IPS-15b (cell line): ENCODE data around the gene NDUFAF2.
"Not testable (repeated sequence)": the region's sequence is repeated elsewhere in the genome, so short reads cannot be mapped to it uniquely, and the experiment has no call there.

Experiments
- H3K27me3 ChIP-seq: one replicate; pipeline ENCODE4 v1.6.1; 2013; ENCODE audit warnings: low read length; ENCODE audit not compliant: control insufficient read depth, insufficient read depth
- H3K36me3 ChIP-seq: one replicate; pipeline ENCODE4 v1.6.1; 2013; ENCODE audit warnings: low read length; ENCODE audit not compliant: control insufficient read depth, insufficient read depth
- H3K4me1 ChIP-seq: one replicate; pipeline ENCODE4 v1.6.1; 2013; ENCODE audit warnings: mild to moderate bottlenecking, low read length; ENCODE audit not compliant: control insufficient read depth, insufficient read depth
- H3K4me3 ChIP-seq: one replicate; pipeline ENCODE4 v1.5.1; 2013; ENCODE audit warnings: low read depth, low read length
- H3K9ac ChIP-seq: one replicate; pipeline ENCODE4 v1.6.1; 2013; ENCODE audit warnings: low read depth, mild to moderate bottlenecking, low read length
- H3K9me3 ChIP-seq: one replicate; pipeline ENCODE4 v1.6.1; 2013; ENCODE audit warnings: mild to moderate bottlenecking, low read length; ENCODE audit not compliant: control insufficient read depth, insufficient read depth

Gene NDUFAF2

GRCh38 chr5:61020415-61020814 is 75.4 kb downstream of the NDUFAF2 start:
- Histone ChIP-seq H3K9me3 (no peaks in the 10 kb centered on the region), H3K36me3 (no peaks in the 10 kb centered on the region), H3K27me3 (no peaks in the 10 kb centered on the region), H3K9ac (no peak overlapping the region), H3K4me1 (no peaks in the 10 kb centered on the region), H3K4me3 (no peak overlapping the region)

DNA sequence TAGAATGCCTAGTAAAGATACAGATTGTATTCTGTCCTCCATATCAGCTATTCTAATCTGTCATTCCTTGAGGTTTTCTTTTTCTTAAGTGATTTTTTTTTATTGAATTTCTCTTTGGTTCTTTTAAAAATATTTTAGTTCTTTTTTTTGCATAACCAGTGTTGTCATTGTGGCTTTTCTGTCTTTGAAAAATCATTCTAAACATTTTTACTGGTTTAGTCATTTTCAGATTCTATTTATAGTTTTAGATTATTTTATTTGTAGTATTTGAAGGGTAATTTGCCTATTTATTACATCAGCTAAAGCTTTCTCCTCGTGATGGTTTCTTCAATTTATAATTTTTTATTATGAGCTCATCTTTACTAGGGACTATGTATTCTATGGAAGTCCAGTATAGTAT is 78.1 kb downstream of the NDUFAF2 start:
- no peaks in the 10 kb centered on the region for H3K36me3 ChIP-seq
- no peaks in the 10 kb centered on the region for H3K27me3 ChIP-seq
- H3K4me1 ChIP-seq = no peaks in the 10 kb centered on the region
- no peak overlapping the region for H3K4me3 ChIP-seq
- no peak overlapping the region for H3K9ac ChIP-seq
- H3K9me3 ChIP-seq = no peaks in the 10 kb centered on the region

DNA sequence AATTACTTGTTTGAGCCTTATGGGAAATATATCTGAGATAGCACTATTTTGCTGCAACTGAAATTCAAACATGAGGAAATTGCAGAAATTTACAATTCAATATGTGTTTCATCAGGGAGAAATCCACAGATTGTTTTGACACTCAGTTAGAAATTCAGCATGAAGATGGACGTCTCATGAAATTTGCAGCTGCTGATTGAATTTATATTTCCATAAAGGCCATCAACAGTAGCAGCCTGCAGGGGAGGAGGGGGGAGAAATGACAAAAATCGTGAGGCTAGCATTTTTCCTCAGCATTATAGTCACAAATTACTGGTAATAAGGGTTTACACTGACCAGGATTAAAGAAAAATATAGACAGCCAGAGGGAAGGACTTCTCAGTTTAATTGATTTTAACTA is 81.0 kb downstream of the NDUFAF2 start:
- no peak overlapping the region for H3K9ac ChIP-seq
- H3K4me1 ChIP-seq = no peaks in the 10 kb centered on the region
- H3K4me3 ChIP-seq = no peak overlapping the region
- no peaks in the 10 kb centered on the region for H3K9me3 ChIP-seq
- H3K36me3 ChIP-seq = no peaks in the 10 kb centered on the region
- no peaks in the 10 kb centered on the region for H3K27me3 ChIP-seq

- no peaks in the 10 kb centered on the region for H3K27me3 ChIP-seq
- H3K9ac ChIP-seq = no peak overlapping the region
- no peak overlapping the region for H3K4me3 ChIP-seq
- H3K9me3 ChIP-seq = no peaks in the 10 kb centered on the region
- H3K4me1 ChIP-seq = no peaks in the 10 kb centered on the region
- H3K36me3 ChIP-seq = no peaks in the 10 kb centered on the region
Observed at GRCh38 chr5:61028382-61028781, 83.4 kb downstream of the NDUFAF2 start.

GRCh38 chr5:61029456-61030162 is 84.6 kb downstream of the NDUFAF2 start:
- Histone ChIP-seq H3K4me3 (no peak overlapping the region), H3K9me3 (no peaks in the 10 kb centered on the region), H3K4me1 (no peaks in the 10 kb centered on the region), H3K36me3 (no peaks in the 10 kb centered on the region), H3K9ac (no peak overlapping the region), H3K27me3 (no peaks in the 10 kb centered on the region)

DNA sequence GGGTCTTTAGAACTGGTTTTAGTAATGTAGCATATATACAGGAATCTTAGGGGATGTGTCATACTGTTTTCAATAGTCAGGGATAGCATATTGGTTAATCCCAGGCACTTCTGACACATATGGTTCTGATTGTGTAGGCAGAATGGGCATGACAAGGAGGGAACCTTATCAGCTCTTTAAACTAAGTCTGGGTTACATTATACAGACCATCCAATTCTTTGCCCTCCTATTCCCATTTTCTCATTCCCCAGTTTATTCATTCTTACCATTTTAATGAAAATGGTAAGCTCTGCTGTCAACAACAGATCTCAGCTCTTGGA is 85.1 kb downstream of the NDUFAF2 start:
- no peaks in the 10 kb centered on the region for H3K27me3 ChIP-seq
- no peaks in the 10 kb centered on the region for H3K9me3 ChIP-seq
- no peaks in the 10 kb centered on the region for H3K4me1 ChIP-seq
- no peak overlapping the region for H3K9ac ChIP-seq
- no peaks in the 10 kb centered on the region for H3K36me3 ChIP-seq
- H3K4me3 ChIP-seq = no peak overlapping the region

DNA sequence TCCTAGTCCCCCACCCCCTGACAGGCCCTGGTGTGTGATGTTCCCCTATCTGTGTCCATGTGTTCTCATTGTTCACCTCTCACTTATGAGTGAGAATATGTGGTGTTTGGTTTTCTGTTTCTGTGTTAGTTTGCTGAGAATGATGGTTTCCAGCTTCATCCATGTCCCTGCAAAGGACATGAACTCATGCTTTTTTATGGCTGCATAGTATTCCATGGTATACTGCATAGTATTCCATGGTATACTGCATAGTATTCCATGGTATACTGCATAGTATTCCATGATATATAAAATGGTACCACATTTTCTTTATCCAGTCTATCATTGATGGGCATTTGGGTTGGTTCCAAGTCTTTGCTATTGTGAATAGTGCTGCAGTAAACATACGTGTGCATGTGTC is 86.3 kb downstream of the NDUFAF2 start:
- H3K4me3 ChIP-seq, H3K4me1 ChIP-seq, H3K9ac ChIP-seq, H3K9me3 ChIP-seq, H3K36me3 ChIP-seq, H3K27me3 ChIP-seq: not testable (repeated sequence)

- Histone ChIP-seq H3K27me3 (no peaks in the 10 kb centered on the region), H3K9ac (no peak overlapping the region), H3K9me3 (no peaks in the 10 kb centered on the region), H3K4me1 (no peaks in the 10 kb centered on the region), H3K4me3 (no peak overlapping the region), H3K36me3 (no peaks in the 10 kb centered on the region)
Observed at GRCh38 chr5:61044545-61044944, 99.5 kb downstream of the NDUFAF2 start.

GRCh38 chr5:61047346-61047745 is 102.3 kb downstream of the NDUFAF2 start:
- Histone ChIP-seq H3K9ac (no peak overlapping the region), H3K9me3 (no peaks in the 10 kb centered on the region), H3K4me1 (peaks cover 11% of the 10 kb centered on the region), H3K27me3 (no peaks in the 10 kb centered on the region), H3K36me3 (no peaks in the 10 kb centered on the region), H3K4me3 (no peak overlapping the region)

- no peak overlapping the region for H3K4me3 ChIP-seq
- peaks cover 11% of the 10 kb centered on the region for H3K4me1 ChIP-seq
- H3K36me3 ChIP-seq = no peaks in the 10 kb centered on the region
- H3K9ac ChIP-seq = no peak overlapping the region
- H3K9me3 ChIP-seq = no peaks in the 10 kb centered on the region
- no peaks in the 10 kb centered on the region for H3K27me3 ChIP-seq
Observed at GRCh38 chr5:61048534-61048933, 103.5 kb downstream of the NDUFAF2 start.

- Histone ChIP-seq H3K9ac (no peak overlapping the region), H3K4me1 (peaks cover 11% of the 10 kb centered on the region), H3K36me3 (no peaks in the 10 kb centered on the region), H3K27me3 (no peaks in the 10 kb centered on the region), H3K9me3 (no peaks in the 10 kb centered on the region), H3K4me3 (no peak overlapping the region)
Observed at GRCh38 chr5:61050292-61050691, 105.3 kb downstream of the NDUFAF2 start.

DNA sequence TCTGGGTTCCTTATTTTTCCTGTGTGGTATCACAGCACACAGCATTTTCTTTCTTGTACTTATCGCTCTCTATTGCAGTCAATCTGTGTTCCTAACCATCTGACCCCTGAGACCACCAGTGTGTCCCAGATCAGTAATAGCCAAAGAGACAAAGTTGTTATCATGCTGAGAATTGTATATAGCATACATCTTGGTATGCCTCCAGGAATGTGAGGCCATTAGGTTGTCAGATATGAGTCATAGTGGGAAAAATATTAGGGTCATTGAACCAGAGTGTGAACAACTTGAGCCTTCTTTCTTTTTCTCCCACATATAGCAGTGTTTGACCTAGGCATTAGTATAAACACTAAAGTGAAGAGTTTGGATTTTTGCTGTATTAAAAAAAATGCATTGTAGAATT is 106.3 kb downstream of the NDUFAF2 start:
- H3K27me3 ChIP-seq = no peaks in the 10 kb centered on the region
- H3K4me1 ChIP-seq = peaks cover 11% of the 10 kb centered on the region
- H3K4me3 ChIP-seq = no peak overlapping the region
- no peak overlapping the region for H3K9ac ChIP-seq
- no peaks in the 10 kb centered on the region for H3K36me3 ChIP-seq
- no peaks in the 10 kb centered on the region for H3K9me3 ChIP-seq
